ENCODE measurements around the gene POU3F1. TPM values are rescaled to one million over a fixed set of nuclear protein-coding genes. Genes with fewer than 3 reads are reported as not detected.

The POU3F1 gene
- total RNA-seq, 1 donor = under 0.01 TPM

GRCh38 chr1:38089712-38090360 lies 43.2 kb upstream of the POU3F1 start:
- no peak for TF ChIP-seq CTCF (IDR thresholded peaks at IDR 0.05; ENCODE audit: insufficient read depth, low read depth, low read length)
- DNase-seq (ENCODE audit: low read depth) = no peak
- H3K4me3 ChIP-seq (ENCODE audit: low read depth, low read length) = no peak overlapping the region

- DNase-seq (ENCODE audit: low read depth) = no peak
- no peak overlapping the region for H3K4me3 ChIP-seq (ENCODE audit: low read depth, low read length)
- no peak for TF ChIP-seq CTCF (IDR thresholded peaks at IDR 0.05; ENCODE audit: insufficient read depth, low read depth, low read length)
Observed at GRCh38 chr1:38088791-38089190, 42.2 kb upstream of the POU3F1 start.

- no peak for DNase-seq (ENCODE audit: low read depth)
- TF ChIP-seq CTCF (IDR thresholded peaks at IDR 0.05; ENCODE audit: insufficient read depth, low read depth, low read length) = no peak
Observed at GRCh38 chr1:38088366-38088765, 41.8 kb upstream of the POU3F1 start.

GRCh38 chr1:38087676-38088075 lies 41.1 kb upstream of the POU3F1 start:
- DNase-seq (ENCODE audit: low read depth) = no peak
- no peak overlapping the region for H3K4me3 ChIP-seq (ENCODE audit: low read depth, low read length)
- TF ChIP-seq CTCF (IDR thresholded peaks at IDR 0.05; ENCODE audit: insufficient read depth, low read depth, low read length) = no peak

More at GRCh38 chr1:38088366-38088765, 41.8 kb upstream of the POU3F1 start:
- no peak overlapping the region for H3K4me3 ChIP-seq (ENCODE audit: low read depth, low read length)

- H3K4me3 ChIP-seq (ENCODE audit: low read depth, low read length) = no peak overlapping the region
- DNase-seq (ENCODE audit: low read depth) = no peak
- no peak for TF ChIP-seq CTCF (IDR thresholded peaks at IDR 0.05; ENCODE audit: insufficient read depth, low read depth, low read length)
Observed at GRCh38 chr1:38085666-38086330, 39.2 kb upstream of the POU3F1 start.

- no peak for DNase-seq (ENCODE audit: low read depth)
- no peak for TF ChIP-seq CTCF (IDR thresholded peaks at IDR 0.05; ENCODE audit: insufficient read depth, low read depth, low read length)
- no peak overlapping the region for H3K4me3 ChIP-seq (ENCODE audit: low read depth, low read length)
Observed at GRCh38 chr1:38084700-38085099, 38.1 kb upstream of the POU3F1 start.
